Stimulated activated CD4-positive, alpha-beta T cell treated with anti-CD3 and anti-CD28 coated beads, Interleukin-15, amount 100 ng/mL, for 1 hour (primary cell): Measurements from ENCODE around the gene NASP.

ENCODE experiments used
- DNase-seq, 2 donors: peaks; one replicate each; pipeline ENCODE4 v3.0.0-alpha.2; 2020; ENCODE audit warnings: low read depth in 1 of 2, low spot score in 1 of 2

The NASP gene

DNA sequence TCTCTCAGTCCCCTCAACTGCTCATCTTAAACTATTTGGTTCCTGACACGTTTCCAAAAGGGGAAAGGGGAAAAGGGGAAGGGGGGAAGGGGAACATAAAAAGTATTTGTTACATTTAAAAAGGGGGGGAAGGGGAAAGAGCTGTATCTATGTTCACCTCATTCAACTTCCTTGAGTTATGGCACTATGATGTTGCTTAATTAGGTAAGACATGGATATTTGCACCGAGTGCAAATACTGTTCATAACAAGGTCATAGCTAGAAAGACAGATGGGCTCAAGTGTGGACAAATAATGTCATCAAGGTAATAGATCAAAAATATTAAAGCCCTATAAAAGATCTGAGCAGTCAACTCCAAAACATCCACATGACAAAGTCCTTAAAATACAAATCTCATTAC, 76.5 kb downstream of the NASP start:
- no peak for DNase-seq

DNA sequence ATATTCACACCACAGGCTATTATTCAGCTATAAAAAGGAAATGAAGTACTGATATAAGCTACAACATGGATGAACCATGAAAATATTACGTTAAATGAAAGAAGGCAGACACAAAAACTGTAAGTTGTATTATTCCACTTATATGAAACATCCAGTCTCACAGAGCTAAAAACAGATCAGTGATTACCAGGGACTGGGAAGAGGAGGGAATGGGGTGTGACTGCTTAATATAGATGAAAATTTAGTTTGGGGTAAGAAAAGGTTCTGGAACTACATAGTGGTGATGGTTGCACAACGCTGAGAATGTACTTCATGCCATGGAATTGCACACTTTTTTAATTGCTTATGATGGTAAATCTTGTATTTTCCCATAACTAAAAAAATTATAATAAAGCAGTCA, 83.0 kb downstream of the NASP start:
- DNase-seq: no peak

DNA sequence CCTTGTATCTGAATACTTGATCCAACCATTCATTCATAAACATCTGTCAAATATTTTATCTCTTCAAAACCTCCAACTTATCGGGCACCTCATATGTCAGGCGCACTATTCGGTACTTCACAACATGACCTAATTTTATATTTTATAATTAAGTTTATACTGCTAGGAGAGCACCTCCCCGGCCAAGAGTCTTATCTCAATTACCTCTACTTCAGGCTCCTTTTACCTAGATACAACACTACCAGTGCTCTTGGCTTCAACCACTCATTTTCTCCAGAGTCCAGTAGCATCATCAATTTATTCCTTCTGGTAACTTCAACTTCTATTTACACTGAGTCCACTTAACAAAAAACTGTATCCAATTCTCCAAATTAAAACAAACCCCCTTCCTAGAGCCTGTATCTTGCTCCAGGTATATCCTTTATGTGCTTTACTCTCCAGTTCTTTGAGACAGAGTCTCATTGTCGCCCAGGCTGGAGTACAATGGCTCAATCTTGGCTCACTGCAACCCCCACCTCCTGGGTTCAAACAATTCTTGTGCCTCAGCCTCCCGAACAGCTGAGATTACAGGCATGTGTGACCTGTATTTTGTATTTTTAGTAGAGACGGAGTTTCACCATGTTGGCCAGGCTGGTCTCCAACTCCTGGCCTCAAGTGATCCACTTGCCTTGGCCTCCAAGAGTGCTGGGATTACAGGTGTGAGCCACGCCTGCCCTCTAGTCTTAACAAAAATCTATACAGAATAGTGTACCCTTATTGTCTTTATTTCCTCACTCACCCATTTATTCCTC, 83.7 kb downstream of the NASP start:
- no peak for DNase-seq
